Activated T-cell treated with anti-CD3 and anti-CD28 coated beads, Interleukin-2, amount 50 U/mL, for 24 hours (primary cell): ENCODE results near the gene VPS16.

Source experiments
- DNase-seq: peaks from one replicate; pipeline ENCODE4 v3.0.0-alpha.2; 2020
- H3K27ac Mint-ChIP-seq: 2 replicates; pipeline ENCODE4 v1.8.0; 2020; ENCODE audit warnings: mild to moderate bottlenecking, mixed read lengths
- H3K27me3 Mint-ChIP-seq: 2 replicates; pipeline ENCODE4 v1.8.0; 2020; ENCODE audit warnings: mixed read lengths
- H3K36me3 Mint-ChIP-seq: 2 replicates; pipeline ENCODE4 v1.8.0; 2020; ENCODE audit warnings: low read depth, mixed read lengths
- H3K4me1 Mint-ChIP-seq: 2 replicates; pipeline ENCODE4 v1.8.0; 2020; ENCODE audit warnings: low read depth, mixed read lengths
- H3K4me3 Mint-ChIP-seq: 2 replicates; pipeline ENCODE4 v1.8.0; 2020; ENCODE audit warnings: mild to moderate bottlenecking, moderate library complexity, mixed read lengths
- H3K9me3 Mint-ChIP-seq: 2 replicates; pipeline ENCODE4 v1.8.0; 2020; ENCODE audit warnings: mixed read lengths

Gene VPS16

GRCh38 chr20:2840138-2840966, at the start of gene VPS16, which contains the start of gene PCED1A:
Gene VPS16 (plus strand): TSS chr20:2840745. CDS start chr20:2840775, 30 bp downstream.
Gene PCED1A (minus strand): TSS chr20:2840655. CDS start chr20:2839912, 743 bp downstream.
- peaks cover 3% of the 10 kb centered on the region for H3K9me3 Mint-ChIP-seq
- no peaks in the 10 kb centered on the region for H3K27me3 Mint-ChIP-seq
- H3K27ac Mint-ChIP-seq, result peak within 1 kb of the TSS; percentile 92
- DNase-seq, result peak; percentile 97
- H3K4me1 Mint-ChIP-seq, result peaks cover 39% of the 10 kb centered on the region
- H3K36me3 Mint-ChIP-seq, result peaks cover 48% of the 10 kb centered on the region
- peak within 1 kb of the TSS; percentile 91 for H3K4me3 Mint-ChIP-seq

- peaks cover 2% of the 10 kb centered on the region for H3K4me1 Mint-ChIP-seq
- no peak overlapping the region for H3K4me3 Mint-ChIP-seq
- peaks cover 52% of the 10 kb centered on the region for H3K27me3 Mint-ChIP-seq
Measured at GRCh38 chr20:2793471-2793870, 47.1 kb upstream of the VPS16 start.

GRCh38 chr20:2794202-2794748, 46.3 kb upstream of the VPS16 start:
- Mint-ChIP-seq H3K27ac (no peak overlapping the region), H3K36me3 (no peaks in the 10 kb centered on the region), H3K27me3 (peaks cover 58% of the 10 kb centered on the region), H3K9me3 (no peaks in the 10 kb centered on the region), H3K4me1 (peaks cover 6% of the 10 kb centered on the region), H3K4me3 (no peak overlapping the region)
- no peak for DNase-seq

More at GRCh38 chr20:2793471-2793870, 47.1 kb upstream of the VPS16 start:
- Mint-ChIP-seq H3K9me3 (no peaks in the 10 kb centered on the region), H3K27ac (no peak overlapping the region), H3K36me3 (no peaks in the 10 kb centered on the region)
- DNase-seq, result no peak

DNA sequence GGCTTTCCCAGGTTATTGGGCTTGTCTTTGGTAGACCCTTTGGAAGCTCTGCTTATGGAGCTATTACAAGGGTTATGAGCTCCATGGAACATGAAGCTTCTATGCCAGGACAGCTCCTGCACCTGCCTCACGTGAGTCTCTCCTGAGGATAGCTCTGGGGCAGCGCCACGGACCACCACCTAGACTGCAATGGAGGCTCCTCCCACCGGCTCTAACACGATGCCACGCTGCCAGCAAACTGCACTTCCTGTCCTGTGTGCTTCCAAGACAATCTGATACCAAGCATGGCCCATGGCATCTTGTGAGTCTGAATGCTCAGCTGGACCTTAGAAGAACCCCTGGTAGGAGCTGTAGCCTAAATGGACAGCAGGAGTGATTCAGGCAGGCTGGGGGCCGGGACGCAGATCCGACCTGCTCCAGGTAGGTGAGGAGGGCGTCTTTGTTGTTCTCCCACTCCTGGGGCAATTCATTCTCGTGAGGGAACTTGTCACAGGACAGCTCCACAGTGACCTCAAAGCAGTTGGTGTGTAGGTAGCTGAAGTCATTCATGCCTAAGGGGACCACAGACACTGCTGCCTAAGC, 45.6 kb upstream of the VPS16 start:
- H3K9me3 Mint-ChIP-seq, result no peaks in the 10 kb centered on the region
- H3K4me3 Mint-ChIP-seq, result no peak overlapping the region
- peaks cover 1% of the 10 kb centered on the region for H3K36me3 Mint-ChIP-seq
- H3K27me3 Mint-ChIP-seq, result peaks cover 61% of the 10 kb centered on the region
- H3K27ac Mint-ChIP-seq, result no peak overlapping the region
- no peak for DNase-seq
- peaks cover 13% of the 10 kb centered on the region for H3K4me1 Mint-ChIP-seq

DNA sequence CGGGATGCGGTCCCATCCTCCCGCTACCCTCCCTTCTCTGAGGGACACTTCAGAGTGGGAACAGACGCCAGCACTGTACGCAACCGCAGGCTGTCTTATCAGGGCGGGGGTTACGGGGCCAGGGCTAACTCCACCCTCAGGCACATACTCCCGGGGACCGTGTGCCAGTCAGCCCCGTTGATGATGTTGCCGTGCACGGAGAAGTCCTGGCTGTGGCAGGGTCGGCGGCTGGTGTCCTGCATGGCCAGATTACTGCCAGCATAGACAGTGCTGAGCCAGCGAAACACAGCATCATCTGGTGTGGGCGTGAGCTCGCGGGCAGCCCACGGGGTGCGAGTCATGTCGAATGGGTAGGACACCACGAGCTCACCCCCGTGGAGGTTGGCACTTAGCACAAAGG, 45.1 kb upstream of the VPS16 start:
- Mint-ChIP-seq H3K9me3 (no peaks in the 10 kb centered on the region), H3K27me3 (peaks cover 61% of the 10 kb centered on the region), H3K27ac (no peak overlapping the region), H3K4me3 (no peak overlapping the region), H3K4me1 (peaks cover 15% of the 10 kb centered on the region), H3K36me3 (peaks cover 3% of the 10 kb centered on the region)
- no peak for DNase-seq

GRCh38 chr20:2796011-2796660, 44.4 kb upstream of the VPS16 start:
- H3K27ac Mint-ChIP-seq, result no peak overlapping the region
- H3K4me3 Mint-ChIP-seq, result no peak overlapping the region
- peaks cover 3% of the 10 kb centered on the region for H3K36me3 Mint-ChIP-seq
- H3K4me1 Mint-ChIP-seq, result peaks cover 21% of the 10 kb centered on the region
- no peaks in the 10 kb centered on the region for H3K9me3 Mint-ChIP-seq
- no peak for DNase-seq
- H3K27me3 Mint-ChIP-seq, result peaks cover 65% of the 10 kb centered on the region

DNA sequence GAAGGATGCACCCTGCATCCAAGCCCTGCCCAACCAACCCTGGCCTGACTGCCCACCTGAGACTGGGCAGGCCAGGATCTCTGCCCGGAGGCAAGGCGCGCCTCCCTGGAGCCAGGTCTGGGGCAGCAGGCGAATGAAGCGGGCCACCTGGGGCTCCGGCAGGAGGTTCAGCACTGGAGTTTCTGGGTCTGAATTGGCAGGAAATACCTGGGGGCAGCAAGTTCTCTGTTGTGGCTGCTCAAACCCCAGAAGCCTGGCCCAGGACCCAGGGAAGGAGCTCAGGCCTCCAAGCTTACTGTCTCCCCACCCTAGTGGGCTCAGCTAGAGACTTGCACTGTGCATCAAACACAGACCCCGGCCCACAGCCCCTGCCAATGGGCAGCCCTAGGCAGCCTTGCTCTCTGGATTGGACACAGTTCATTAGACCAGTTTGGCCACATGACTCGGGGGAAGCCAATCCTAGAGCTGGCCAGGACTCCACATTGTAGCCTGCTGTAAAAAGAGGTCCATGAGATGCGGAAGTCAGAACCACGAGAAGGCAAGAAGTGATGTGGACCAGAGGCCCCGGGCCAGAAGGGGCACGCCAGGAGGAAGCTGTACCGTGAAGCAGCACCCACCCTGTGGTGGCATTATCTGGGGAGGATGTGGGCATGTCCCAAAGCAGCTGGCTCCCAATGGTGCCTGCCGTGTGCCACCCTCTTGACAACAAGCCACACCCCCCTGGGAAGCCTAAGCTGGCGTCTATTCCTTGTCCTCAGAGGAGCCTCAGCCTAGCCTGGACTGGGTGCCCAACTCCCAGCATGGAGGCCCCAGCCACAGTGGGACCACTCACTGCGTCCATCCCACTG, 43.2 kb upstream of the VPS16 start:
- no peak overlapping the region for H3K27ac Mint-ChIP-seq
- no peak overlapping the region for H3K4me3 Mint-ChIP-seq
- H3K4me1 Mint-ChIP-seq, result peaks cover 24% of the 10 kb centered on the region
- H3K9me3 Mint-ChIP-seq, result no peaks in the 10 kb centered on the region
- DNase-seq, result no peak
- H3K36me3 Mint-ChIP-seq, result peaks cover 3% of the 10 kb centered on the region
- peaks cover 65% of the 10 kb centered on the region for H3K27me3 Mint-ChIP-seq

GRCh38 chr20:2798095-2798805, 42.3 kb upstream of the VPS16 start:
- no peak overlapping the region for H3K4me3 Mint-ChIP-seq
- no peak for DNase-seq
- H3K27ac Mint-ChIP-seq, result no peak overlapping the region

DNA sequence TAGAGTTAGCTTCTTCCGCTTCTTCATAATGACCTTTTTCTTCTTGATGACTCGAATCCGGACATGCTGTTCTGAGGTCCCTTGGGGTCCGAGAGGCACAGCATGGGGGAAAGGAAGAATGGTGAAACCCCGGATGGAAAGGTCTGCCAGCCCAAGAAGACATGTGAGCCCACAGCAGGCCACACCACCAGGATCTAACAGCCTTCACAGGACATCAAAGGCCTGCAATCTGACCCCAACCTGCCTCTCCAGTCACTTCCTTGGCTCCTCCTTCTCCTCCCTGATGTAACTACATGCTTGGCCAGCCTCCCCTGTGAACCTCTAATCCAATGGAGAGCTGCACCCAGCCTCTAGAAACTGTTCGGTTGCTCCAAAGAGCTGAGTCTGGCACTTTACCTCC, 41.7 kb upstream of the VPS16 start:
- Mint-ChIP-seq H3K4me3 (peak overlapping the region; percentile 84), H3K9me3 (no peaks in the 10 kb centered on the region), H3K4me1 (peaks cover 24% of the 10 kb centered on the region), H3K36me3 (peaks cover 3% of the 10 kb centered on the region), H3K27ac (no peak overlapping the region), H3K27me3 (peaks cover 67% of the 10 kb centered on the region)
- no peak for DNase-seq

More at GRCh38 chr20:2798095-2798805, 42.3 kb upstream of the VPS16 start:
- Mint-ChIP-seq H3K9me3 (no peaks in the 10 kb centered on the region), H3K4me1 (peaks cover 24% of the 10 kb centered on the region), H3K36me3 (peaks cover 3% of the 10 kb centered on the region), H3K27me3 (peaks cover 67% of the 10 kb centered on the region)

GRCh38 chr20:2799271-2799670, 41.3 kb upstream of the VPS16 start:
- DNase-seq, result no peak
- H3K4me1 Mint-ChIP-seq, result peaks cover 24% of the 10 kb centered on the region
- H3K9me3 Mint-ChIP-seq, result no peaks in the 10 kb centered on the region
- peak overlapping the region; percentile 84 for H3K4me3 Mint-ChIP-seq
- H3K27ac Mint-ChIP-seq, result no peak overlapping the region
- H3K36me3 Mint-ChIP-seq, result peaks cover 3% of the 10 kb centered on the region
- peaks cover 70% of the 10 kb centered on the region for H3K27me3 Mint-ChIP-seq

DNA sequence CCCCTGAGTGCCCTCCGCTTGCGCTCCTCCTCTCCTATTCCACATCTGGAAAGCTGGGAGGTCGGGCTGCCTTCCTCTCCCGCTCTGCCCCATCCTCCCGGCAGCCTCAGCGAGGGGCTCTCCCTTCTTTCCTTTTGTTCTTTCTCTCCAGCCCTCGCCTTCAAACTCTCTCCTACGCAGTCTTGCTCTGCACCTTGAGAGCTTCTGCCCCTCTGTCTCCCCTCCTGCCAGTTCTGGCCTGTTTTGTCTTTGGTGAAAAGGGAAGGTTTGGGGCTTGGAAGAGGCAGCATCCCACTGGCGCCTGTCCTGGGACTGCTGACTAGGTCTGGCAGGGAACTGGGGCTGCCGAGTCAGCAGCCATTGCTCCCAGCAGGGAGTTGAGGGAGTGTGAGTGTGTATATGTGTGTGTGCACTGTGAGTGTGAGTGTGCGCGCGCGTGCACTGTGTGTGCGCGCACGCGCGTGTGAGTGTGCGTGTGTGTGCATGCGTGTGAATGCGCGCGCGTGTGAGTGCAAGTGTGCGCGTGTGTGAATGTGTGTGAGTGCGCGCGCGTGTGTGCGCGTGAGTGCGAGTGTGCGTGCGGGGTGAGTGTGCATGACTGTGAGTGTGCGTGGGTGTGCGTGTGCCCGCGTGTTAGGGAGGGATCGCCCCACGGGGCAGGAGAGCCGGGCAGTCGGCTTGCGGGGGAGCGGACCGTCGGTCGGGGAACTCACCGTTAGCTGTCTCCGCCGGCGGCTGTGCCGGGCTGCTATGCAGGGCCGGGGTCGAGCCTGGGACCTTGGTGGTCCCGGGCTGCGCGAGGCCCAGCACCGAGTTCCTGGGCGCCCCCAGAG, 40.6 kb upstream of the VPS16 start:
- peaks cover 71% of the 10 kb centered on the region for H3K27me3 Mint-ChIP-seq
- DNase-seq, result peak; percentile 52
- peaks cover 24% of the 10 kb centered on the region for H3K4me1 Mint-ChIP-seq
- H3K27ac Mint-ChIP-seq, result peak overlapping the region; percentile 71
- peak overlapping the region; percentile 84 for H3K4me3 Mint-ChIP-seq
- no peaks in the 10 kb centered on the region for H3K9me3 Mint-ChIP-seq
- H3K36me3 Mint-ChIP-seq, result peaks cover 3% of the 10 kb centered on the region

- DNase-seq, result peak; percentile 54
- H3K9me3 Mint-ChIP-seq, result no peaks in the 10 kb centered on the region
- peaks cover 72% of the 10 kb centered on the region for H3K27me3 Mint-ChIP-seq
- peak within 1 kb of the TSS; percentile 71 for H3K27ac Mint-ChIP-seq
- H3K4me3 Mint-ChIP-seq, result peak within 1 kb of the TSS; percentile 84
- H3K36me3 Mint-ChIP-seq, result peaks cover 3% of the 10 kb centered on the region
- H3K4me1 Mint-ChIP-seq, result peaks cover 24% of the 10 kb centered on the region
Measured at GRCh38 chr20:2800521-2801285, 39.8 kb upstream of the VPS16 start, which contains the start of gene CPXM1. Gene CPXM1 (minus strand): TSS chr20:2800627. CDS start chr20:2800572, 55 bp downstream.
